ENCODE results near the gene ANKRD33B.
A peak's percentile ranks its signal among the peaks of the same experiment; 100 is the strongest.

The ANKRD33B gene

GRCh38 chr5:10556893-10557746 is 6.8 kb upstream of the ANKRD33B start:
- in situ Hi-C loops (cut with HindIII; ENCODE audit: low pct_ligation_motif_present, low sequenced_read_pairs) = no loop called here

DNA sequence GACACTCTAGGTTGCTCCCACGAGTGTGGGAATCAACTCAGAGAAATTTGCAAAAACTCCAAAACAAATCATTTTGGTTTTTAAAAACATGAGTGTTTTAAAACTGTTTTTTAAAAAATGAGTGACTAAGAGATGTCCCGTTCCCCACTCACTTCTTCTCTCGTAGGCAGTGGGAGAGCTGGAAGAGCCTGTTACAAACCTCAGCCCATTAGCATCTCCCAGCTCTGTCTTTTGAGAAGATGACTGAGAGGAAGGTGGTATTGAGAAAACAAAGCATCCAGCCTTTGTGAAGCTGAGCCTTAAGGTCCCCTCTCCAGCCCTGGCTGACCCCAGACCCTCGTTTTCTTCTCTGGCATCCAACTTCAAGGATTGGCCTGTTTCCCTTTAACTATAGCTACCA is 4.7 kb upstream of the ANKRD33B start:
- TF ChIP-seq, protein P1, sequence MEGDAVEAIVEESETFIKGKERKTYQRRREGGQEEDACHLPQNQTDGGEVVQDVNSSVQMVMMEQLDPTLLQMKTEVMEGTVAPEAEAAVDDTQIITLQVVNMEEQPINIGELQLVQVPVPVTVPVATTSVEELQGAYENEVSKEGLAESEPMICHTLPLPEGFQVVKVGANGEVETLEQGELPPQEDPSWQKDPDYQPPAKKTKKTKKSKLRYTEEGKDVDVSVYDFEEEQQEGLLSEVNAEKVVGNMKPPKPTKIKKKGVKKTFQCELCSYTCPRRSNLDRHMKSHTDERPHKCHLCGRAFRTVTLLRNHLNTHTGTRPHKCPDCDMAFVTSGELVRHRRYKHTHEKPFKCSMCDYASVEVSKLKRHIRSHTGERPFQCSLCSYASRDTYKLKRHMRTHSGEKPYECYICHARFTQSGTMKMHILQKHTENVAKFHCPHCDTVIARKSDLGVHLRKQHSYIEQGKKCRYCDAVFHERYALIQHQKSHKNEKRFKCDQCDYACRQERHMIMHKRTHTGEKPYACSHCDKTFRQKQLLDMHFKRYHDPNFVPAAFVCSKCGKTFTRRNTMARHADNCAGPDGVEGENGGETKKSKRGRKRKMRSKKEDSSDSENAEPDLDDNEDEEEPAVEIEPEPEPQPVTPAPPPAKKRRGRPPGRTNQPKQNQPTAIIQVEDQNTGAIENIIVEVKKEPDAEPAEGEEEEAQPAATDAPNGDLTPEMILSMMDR (IDR thresholded peaks at IDR 0.05; ENCODE audit: low read depth, low read length, missing control alignments) = no peak
- in situ Hi-C loops (cut with HindIII; ENCODE audit: low pct_ligation_motif_present, low sequenced_read_pairs) = no loop called here
- Histone ChIP-seq H3K27me3 (replicated peaks) (no peaks in the 10 kb centered on the region), H3K27ac (no peak overlapping the region), H3K36me3 (replicated peaks) (no peaks in the 10 kb centered on the region), H3K4me3 (ENCODE audit: low read depth, low read length) (no peak overlapping the region)
- no peak for DNase-seq

More at GRCh38 chr5:10556893-10557746, 6.8 kb upstream of the ANKRD33B start:
- no peak overlapping the region for H3K27ac ChIP-seq
- no peaks in the 10 kb centered on the region for H3K36me3 ChIP-seq (replicated peaks)
- TF ChIP-seq, protein P1 (IDR thresholded peaks at IDR 0.05; ENCODE audit: low read depth, low read length, missing control alignments) = no peak
- H3K4me3 ChIP-seq (ENCODE audit: low read depth, low read length) = no peak overlapping the region
- no peaks in the 10 kb centered on the region for H3K27me3 ChIP-seq (replicated peaks)
- DNase-seq = no peak

GRCh38 chr5:10559871-10560270 is 4.0 kb upstream of the ANKRD33B start:
- TF ChIP-seq, protein P1 (IDR thresholded peaks at IDR 0.05; ENCODE audit: low read depth, low read length, missing control alignments) = no peak
- Histone ChIP-seq H3K36me3 (replicated peaks) (no peaks in the 10 kb centered on the region), H3K4me3 (ENCODE audit: low read depth, low read length) (no peak overlapping the region), H3K27me3 (replicated peaks) (no peaks in the 10 kb centered on the region), H3K27ac (no peak overlapping the region)
- in situ Hi-C loops (cut with HindIII; ENCODE audit: low pct_ligation_motif_present, low sequenced_read_pairs) = no loop called here
- peak; percentile 18 for DNase-seq

- no peak for DNase-seq
- H3K27me3 ChIP-seq (replicated peaks) = no peaks in the 10 kb centered on the region
- in situ Hi-C loops (cut with HindIII; ENCODE audit: low pct_ligation_motif_present, low sequenced_read_pairs) = no loop called here
- TF ChIP-seq, protein P1 (IDR thresholded peaks at IDR 0.05; ENCODE audit: low read depth, low read length, missing control alignments) = no peak
- H3K36me3 ChIP-seq (replicated peaks) = no peaks in the 10 kb centered on the region
- no peak overlapping the region for H3K4me3 ChIP-seq (ENCODE audit: low read depth, low read length)
- no peak overlapping the region for H3K27ac ChIP-seq
Measured at GRCh38 chr5:10562201-10563109, 1.4 kb upstream of the ANKRD33B start.

- Histone ChIP-seq H3K4me3 (ENCODE audit: low read depth, low read length) (peak overlapping the region; percentile 62), H3K27ac (peak overlapping the region; percentile 67), H3K36me3 (replicated peaks) (no peaks in the 10 kb centered on the region), H3K27me3 (replicated peaks) (no peaks in the 10 kb centered on the region)
- TF ChIP-seq, protein P1 (IDR thresholded peaks at IDR 0.05; ENCODE audit: low read depth, low read length, missing control alignments) = no peak
- in situ Hi-C loops (cut with HindIII; ENCODE audit: low pct_ligation_motif_present, low sequenced_read_pairs) = no loop called here
- peak; percentile 20 for DNase-seq
Measured at GRCh38 chr5:10563110-10563944, 543 bp upstream of the ANKRD33B start.
